Spleen (tissue), 13 donors: ENCODE results near the gene TRIM29. TPM values are rescaled to one million over a fixed set of nuclear protein-coding genes. Genes with fewer than 3 reads are reported as not detected.
A peak's percentile ranks its signal among the peaks of the same experiment; 100 is the strongest.

Experiments used
- DNase-seq: peaks from one replicate; pipeline ENCODE4 v3.0.0-alpha.2; 2020
- H3K27ac ChIP-seq, 8 donors: fragments of 200-600 bp; sonication (generic) in 7 of 8; 1 replicate in 4 of 8; 2 replicates in 4 of 8; pipeline versions ENCODE4 v1.5.0 to v1.8.0; 2016 to 2021; ENCODE audit warnings: inconsistent platforms in 4 of 8, mild to moderate bottlenecking in 4 of 8, moderate library complexity in 1 of 8
- H3K27me3 ChIP-seq, 7 donors: fragments of 200-600 bp; sonication (generic) in 6 of 7; replicated peaks in 1 of 7; 1 replicate in 4 of 7; 2 replicates in 3 of 7; pipeline versions ENCODE4 v1.5.0 to v1.8.0; 2016 to 2021; ENCODE audit warnings: inconsistent platforms in 3 of 7, mild to moderate bottlenecking in 1 of 7
- H3K36me3 ChIP-seq, 6 donors: fragments of 200-600 bp; sonication (generic) in 5 of 6; 1 replicate in 4 of 6; 2 replicates in 2 of 6; pipeline versions ENCODE4 v1.5.0 to v1.8.0; 2016 to 2021; ENCODE audit warnings: inconsistent platforms in 2 of 6
- H3K4me1 ChIP-seq, 6 donors: fragments of 200-600 bp; sonication (generic) in 5 of 6; 1 replicate in 3 of 6; 2 replicates in 3 of 6; pipeline versions ENCODE4 v1.5.0 to v1.8.0; 2016 to 2021; ENCODE audit warnings: inconsistent platforms in 3 of 6
- H3K4me3 ChIP-seq, 8 donors: fragments of 200-600 bp; sonication (generic) in 7 of 8; 1 replicate in 4 of 8; 2 replicates in 4 of 8; pipeline versions ENCODE4 v1.5.0 to v1.8.0; 2016 to 2021; ENCODE audit warnings: inconsistent platforms in 4 of 8, mild to moderate bottlenecking in 4 of 8, moderate library complexity in 2 of 8
- H3K9me3 ChIP-seq, 8 donors: fragments of 200-600 bp; sonication (generic) in 7 of 8; 1 replicate in 4 of 8; 2 replicates in 4 of 8; pipeline versions ENCODE4 v1.5.0 to v1.8.0; 2016 to 2021; ENCODE audit warnings: inconsistent platforms in 4 of 8
- CTCF ChIP-seq, 11 experiments: fragments of 200-600 bp in 7 of 11; fragments of 450-650 bp in 4 of 11; sonication (generic) in 4 of 11; IDR thresholded peaks in 8 of 11; conservative IDR thresholded peaks in 3 of 11; 1 replicate in 7 of 11; 2 replicates in 4 of 11; pipeline versions ENCODE4 v1.4.0 to v1.8.0; 2016 to 2021; ENCODE audit warnings: antibody characterized with exemption in 11 of 11, inconsistent platforms in 4 of 11, mild to moderate bottlenecking in 1 of 11
- POLR2A ChIP-seq, 3 donors: fragments of 450-650 bp; IDR thresholded peaks; one replicate each; pipeline ENCODE4 v1.5.1; 2017; ENCODE audit warnings: antibody characterized with exemption in 3 of 3, mild to moderate bottlenecking in 1 of 3
- POLR2AphosphoS5 ChIP-seq, 3 donors: sonication (generic); formaldehyde crosslinking; IDR thresholded peaks; one replicate each; pipeline ENCODE4 v1.5.1; 2017; ENCODE audit warnings: antibody characterized with exemption in 3 of 3
- WGBS, 5 donors: extraction: QIAGEN DNeasy Blood & Tissue Kit in 3 of 5; methylation state at CpG; one replicate each; pipeline versions ENCODE4 v1.1.5 to v1.1.7; 2013 to 2018; 5-methylcytosine and 5-hydroxymethylcytosine counted together
- intact Hi-C: fragments of 100-400 bp; cut with DNase I; formaldehyde crosslinking; loops from one replicate; pipeline ENCODE4 v1.15.0; 2023; ENCODE audit warnings: low total_unique reads
- long read RNA-seq, 2 donors: transcript quantifications; one replicate each; lab custom pipeline, GENCODE V29; 2026
- polyA plus RNA-seq, 3 donors: library from polyadenylated mRNA; stranded (reverse); fragments of 200-250 nt; gene quantifications; one replicate each; pipeline ENCODE4 v1.2.1, GENCODE V29; 2013
- total RNA-seq, 7 donors: library from RNA; depleted of rRNA in 3 of 7; stranded (reverse); fragments of >200 nt in 3 of 7; fragmentation: NEBNext Ultra II Directional in 4 of 7; extraction: Animal tissue kit (Norgen Biotek cat#: 25700) in 4 of 7; gene quantifications; one replicate each; pipeline versions ENCODE4 v1.1.0 to v1.2.1, GENCODE V29; 2016 to 2021
- donor health status: healthy with polysubstance abuse.
- donor health status: DM: no; HTN: no; CAD: no; lungs with moderate emphysema.
- donor health status: DM: no; HTN: no; CAD: no.
- donor health status: Bipolar disorder and iron deficiency.
- donor health status: healthy.
- donor health status: DM: no; HTN: no; CAD: no.
- donor health status: DM: yes; HTN: yes; CAD: no.

TRIM29 gene
- total RNA-seq (1 to 10 TPM in 2 of 7 donors, under 1 TPM in 1, not detected in 4; 0.81 to 2.0 (median 1.2) TPM), polyA plus RNA-seq (under 1 TPM; 0.03 to 0.64 (median 0.20) TPM)
- long read RNA-seq, donor 1, result 0 reads
- long read RNA-seq, donor 2, result 0 reads

GRCh38 chr11:120137611-120138521, at the start of gene TRIM29:
Gene TRIM29, minus strand, starts transcription at chr11:120138113. Its CDS starts 82 bp downstream, at chr11:120138031.
- 78 to 83% (median 81%) methylated on average over 32 to 41 of the region's 41 CpGs for WGBS, 5 donors
- no peaks in the 10 kb centered on the region for H3K9me3 ChIP-seq
- no peaks in the 10 kb centered on the region for H3K4me1 ChIP-seq
- TF ChIP-seq CTCF (IDR thresholded peaks at IDR 0.05 in 8 of 11, conservative IDR thresholded peaks at IDR 0.05 in 3 of 11), result no peak
- no peak for TF ChIP-seq POLR2AphosphoS5 (IDR thresholded peaks at IDR 0.05)
- TF ChIP-seq POLR2A (IDR thresholded peaks at IDR 0.05), result no peak
- no peak within 1 kb of the TSS for H3K4me3 ChIP-seq
- H3K27me3 ChIP-seq, result peaks cover 0 to 48% (median 0%) of the 10 kb centered on the region in 7 donors
- no peaks in the 10 kb centered on the region for H3K36me3 ChIP-seq
- intact Hi-C loops, result no loop called here
- DNase-seq, result peak; percentile 64
- H3K27ac ChIP-seq, result no peak within 1 kb of the TSS

GRCh38 chr11:120186774-120187591, 49.1 kb upstream of the TRIM29 start:
- H3K27me3 ChIP-seq, result peaks cover 0 to 6% (median 0%) of the 10 kb centered on the region in 7 donors
- DNase-seq, result peak; percentile 59
- peaks cover 0 to 48% (median 18%) of the 10 kb centered on the region in 6 donors for H3K4me1 ChIP-seq
- intact Hi-C loops, result no loop called here
- TF ChIP-seq CTCF (IDR thresholded peaks at IDR 0.05 in 8 of 11, conservative IDR thresholded peaks at IDR 0.05 in 3 of 11) (no peak), POLR2A (IDR thresholded peaks at IDR 0.05) (no peak), POLR2AphosphoS5 (IDR thresholded peaks at IDR 0.05) (no peak)
- peak overlapping the region in 6 of 8 donors; percentile 52 to 75 (median 66) for H3K27ac ChIP-seq
- H3K36me3 ChIP-seq, result no peaks in the 10 kb centered on the region
- no peaks in the 10 kb centered on the region for H3K9me3 ChIP-seq
- 62 to 79% (median 64%) methylated on average over 17 of the region's 17 CpGs for WGBS, 5 donors
- H3K4me3 ChIP-seq, result no peak overlapping the region

- peak overlapping the region in 6 of 8 donors; percentile 52 to 75 (median 66) for H3K27ac ChIP-seq
- peaks cover 0 to 54% (median 21%) of the 10 kb centered on the region in 6 donors for H3K4me1 ChIP-seq
- H3K27me3 ChIP-seq, result peaks cover 0 to 2% (median 0%) of the 10 kb centered on the region in 7 donors
- no peaks in the 10 kb centered on the region for H3K36me3 ChIP-seq
- H3K9me3 ChIP-seq, result no peaks in the 10 kb centered on the region
- TF ChIP-seq CTCF (IDR thresholded peaks at IDR 0.05 in 8 of 11, conservative IDR thresholded peaks at IDR 0.05 in 3 of 11) (no peak), POLR2AphosphoS5 (IDR thresholded peaks at IDR 0.05) (no peak), POLR2A (IDR thresholded peaks at IDR 0.05) (no peak)
- no peak overlapping the region for H3K4me3 ChIP-seq
- intact Hi-C loops, result no loop called here
- DNase-seq, result no peak
Observed at GRCh38 chr11:120186456-120186773, 48.5 kb upstream of the TRIM29 start.
